AG09319 (cell line): ENCODE data around the gene RIOK2.
"Not testable (repeated sequence)": the region's sequence is repeated elsewhere in the genome, so short reads cannot be mapped to it uniquely, and the experiment has no call there.

Experiments used
- DNase-seq: peaks from one replicate; pipeline ENCODE4 v3.0.0-alpha.2; 2010; ENCODE audit warnings: low read depth; ENCODE audit errors: extremely low read depth
- CTCF ChIP-seq: IDR thresholded peaks from 2 replicates; pipeline ENCODE4 v1.5.1; 2011; ENCODE audit warnings: low read depth, mild to moderate bottlenecking, inconsistent platforms, low read length, moderate library complexity

Gene RIOK2

GRCh38 chr5:97141031-97141430, 42.0 kb downstream of the RIOK2 start:
- no peak for DNase-seq
- TF ChIP-seq CTCF = no peak

- DNase-seq = not testable (repeated sequence)
These were observed 42.8 kb downstream of the RIOK2 start for GRCh38 chr5:97140250-97140649.

GRCh38 chr5:97136475-97136874, 46.6 kb downstream of the RIOK2 start:
- no peak for TF ChIP-seq CTCF
- no peak for DNase-seq

GRCh38 chr5:97135868-97136267, 47.2 kb downstream of the RIOK2 start:
- no peak for TF ChIP-seq CTCF
- no peak for DNase-seq

GRCh38 chr5:97134634-97135033, 48.4 kb downstream of the RIOK2 start:
- TF ChIP-seq CTCF = no peak
- DNase-seq = no peak

- TF ChIP-seq CTCF = no peak
- no peak for DNase-seq
These were observed 49.9 kb downstream of the RIOK2 start for GRCh38 chr5:97133101-97133500.

- no peak for TF ChIP-seq CTCF
- DNase-seq = no peak
These were observed 51.1 kb downstream of the RIOK2 start for GRCh38 chr5:97131921-97132320.

GRCh38 chr5:97131139-97131710, 51.8 kb downstream of the RIOK2 start:
- no peak for TF ChIP-seq CTCF

More at GRCh38 chr5:97131139-97131710, 51.8 kb downstream of the RIOK2 start:
- DNase-seq = no peak
